K562 (cell line): ENCODE results near the gene ZNF692. TPM values are rescaled to one million over a fixed set of nuclear protein-coding genes. Genes with fewer than 3 reads are reported as not detected.

Source experiments
- ASH1L ChIP-seq: fragments of 450-650 bp; IDR thresholded peaks from 2 replicates; pipeline ENCODE4 v1.6.1; 2018; ENCODE audit warnings: borderline replicate concordance, mild to moderate bottlenecking, low read depth; ENCODE audit not compliant: partially characterized antibody
- BCL6 ChIP-seq: fragments of 250-450 bp; sonication (Bioruptor Pico); IDR thresholded peaks from 2 replicates; pipeline ENCODE4 v1.4.0; 2020
- CTBP1 ChIP-seq: fragments of 450-650 bp; IDR thresholded peaks from 2 replicates; pipeline ENCODE4 v1.6.1; 2016; ENCODE audit warnings: borderline replicate concordance
- DDX20 ChIP-seq: fragments of 450-650 bp; IDR thresholded peaks from 2 replicates; pipeline ENCODE4 v1.6.1; 2016; ENCODE audit warnings: missing genetic modification characterization, low read depth, mild to moderate bottlenecking, missing compliant biosample characterization, moderate library complexity
- DPF2 ChIP-seq: fragments of 450-650 bp; IDR thresholded peaks from 2 replicates; pipeline ENCODE4 v1.6.1; 2016
- RBM17 ChIP-seq: fragments of 200-400 bp; formaldehyde crosslinking; IDR thresholded peaks from 2 replicates; pipeline ENCODE4 v1.6.1; 2017; ENCODE audit warnings: low read depth, mild to moderate bottlenecking, low read length, borderline replicate concordance
- SMAD4 ChIP-seq: fragments of 250-450 bp; sonication (Bioruptor Pico); conservative IDR thresholded peaks from 2 replicates; pipeline ENCODE4 v1.8.0; 2021; ENCODE audit warnings: inconsistent platforms, mild to moderate bottlenecking, moderate library complexity
- TAF15 ChIP-seq: fragments of 200-400 bp; formaldehyde crosslinking; IDR thresholded peaks from 2 replicates; pipeline ENCODE4 v1.6.1; 2017; ENCODE audit warnings: mild to moderate bottlenecking, low read depth, low read length, moderate library complexity
- ZNF146 ChIP-seq: IDR thresholded peaks from one replicate; pipeline ENCODE4 v1.6.1; 2018; ENCODE audit warnings: missing compliant biosample characterization; ENCODE audit not compliant: unreplicated experiment
- ZNF695 ChIP-seq: fragments of 450-650 bp; formaldehyde crosslinking; IDR thresholded peaks from 2 replicates; pipeline ENCODE4 v1.4.0; 2020; ENCODE audit warnings: mild to moderate bottlenecking, moderate library complexity
- ZNF780A ChIP-seq: fragments of 250-450 bp; sonication (Bioruptor Pico); IDR thresholded peaks from 2 replicates; pipeline ENCODE4 v1.5.0; 2021; ENCODE audit warnings: mild to moderate bottlenecking
- polyA plus RNA-seq, 8 experiments: library from polyadenylated mRNA; depleted of rRNA in 4 of 8; stranded (reverse) in 5 of 8; unstranded in 3 of 8; fragments of >200 nt; fragmentation: Nextera tagmentation in 2 of 8; fragmentation: Illumina TruSeq in 1 of 8; extraction: Ambion mirVana in 2 of 8; extraction: Trizol in 1 of 8; gene quantifications; 2 replicates each; pipeline versions ENCODE4 v1.2.1 to v1.2.3, GENCODE V29; 2011 to 2014; ENCODE audit warnings: inconsistent platforms in 1 of 8, missing spikeins in 1 of 8
- total RNA-seq, 7 experiments: library from RNA; depleted of rRNA in 6 of 7; stranded (reverse); fragments of >200 nt in 6 of 7; fragmentation: Illumina TruSeq in 2 of 7; extraction: Trizol in 2 of 7; gene quantifications; 2 replicates each; pipeline versions ENCODE4 v1.2.1 to v1.2.3, GENCODE V29; 2011 to 2021; ENCODE audit warnings: low replicate concordance in 1 of 7
- TF ChIP-seq, protein P1 (sequence below): sonication (generic); formaldehyde crosslinking; IDR thresholded peaks from 2 replicates; pipeline ENCODE4 v1.8.0; 2022; ENCODE audit warnings: mild to moderate bottlenecking, missing genetic modification reagents
- TF ChIP-seq, protein P2 (sequence below): fragments of 450-650 bp; formaldehyde crosslinking; IDR thresholded peaks from 2 replicates; pipeline ENCODE4 v1.4.0; 2020; ENCODE audit warnings: mild to moderate bottlenecking, moderate library complexity
- TF ChIP-seq, protein P3 (sequence below): IDR thresholded peaks from 3 replicates; pipeline ENCODE4 v1.6.1; 2011; ENCODE audit warnings: borderline replicate concordance, mild to moderate bottlenecking, moderate library complexity; ENCODE audit not compliant: insufficient read length; ENCODE audit errors: extremely low read depth
- TF ChIP-seq, protein P4 (sequence below): sonication (generic); formaldehyde crosslinking; IDR thresholded peaks from 2 replicates; pipeline ENCODE4 v1.8.0; 2022; ENCODE audit warnings: mild to moderate bottlenecking, missing genetic modification reagents
- TF ChIP-seq, protein P5 (sequence below), 3 experiments: IDR thresholded peaks in 2 of 3; conservative IDR thresholded peaks in 1 of 3; 2 replicates each; pipeline ENCODE4 v1.5.1; 2011 to 2012; ENCODE audit warnings: low read length in 3 of 3, mild to moderate bottlenecking in 3 of 3, control low read depth in 2 of 3, improper control_type of control experiment in 1 of 3, inconsistent platforms in 1 of 3, low read depth in 1 of 3, mixed read lengths in 1 of 3, moderate library complexity in 1 of 3; ENCODE audit not compliant: insufficient read depth in 2 of 3

Gene ZNF692
- total and polyA plus RNA-seq, 9 of the 15 experiments (the other 6 are each of a cell fraction or from before 2014, with no cell fraction given), result 8.4 to 143 (median 55.9) TPM

DNA sequence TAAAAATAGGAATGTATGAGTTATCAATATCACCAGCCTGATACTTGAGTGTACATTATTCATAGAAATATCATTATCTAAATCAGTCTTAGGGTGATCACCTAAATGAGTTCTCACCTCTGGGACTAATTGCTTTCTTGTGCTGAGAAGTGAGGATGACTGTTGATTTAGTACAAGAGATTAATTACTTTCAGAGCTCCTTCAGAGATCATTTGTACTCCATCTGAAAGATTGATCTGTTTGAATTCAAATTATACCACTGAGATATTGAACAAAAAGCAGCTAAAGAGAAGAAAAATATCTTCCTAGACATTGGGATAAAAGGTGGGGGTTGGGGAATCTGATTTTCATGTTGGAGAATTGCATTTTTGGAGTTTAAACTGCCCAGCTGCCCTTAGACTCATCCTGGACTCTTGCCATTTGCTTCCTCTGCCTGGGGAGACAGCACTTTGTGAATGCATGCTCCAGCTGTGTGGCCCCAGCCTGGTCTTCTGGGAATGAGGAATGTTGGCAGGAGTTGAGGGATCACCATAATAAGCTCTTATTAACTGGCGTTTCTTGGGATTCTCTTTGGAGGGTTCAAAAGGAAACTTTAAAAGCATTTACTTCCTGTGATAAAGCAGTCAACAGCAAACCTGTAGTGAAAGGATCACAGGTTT, 27.5 kb upstream of the ZNF692 start (continued):
- peak; percentile 41; the same call in 1 of the 2 replicates for TF ChIP-seq SMAD4 (CRISPR knock-in tag)
- TF ChIP-seq CTBP1, result no peak
- TF ChIP-seq BCL6 (CRISPR knock-in tag), result no peak
- TF ChIP-seq DPF2, result peak; percentile 19; the same call in 1 of the 2 replicates
- TF ChIP-seq TAF15, result no peak
- TF ChIP-seq DDX20, result no peak
- no peak for TF ChIP-seq RBM17
- TF ChIP-seq, protein P1, sequence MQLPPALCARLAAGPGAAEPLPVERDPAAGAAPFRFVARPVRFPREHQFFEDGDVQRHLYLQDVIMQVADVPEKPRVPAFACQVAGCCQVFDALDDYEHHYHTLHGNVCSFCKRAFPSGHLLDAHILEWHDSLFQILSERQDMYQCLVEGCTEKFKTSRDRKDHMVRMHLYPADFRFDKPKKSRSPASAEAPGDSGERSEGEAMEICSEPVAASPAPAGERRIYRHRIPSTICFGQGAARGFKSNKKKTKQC (CRISPR knock-in tag), result no peak
- no peak for TF ChIP-seq ZNF146 (CRISPR knock-in tag)
- no peak for TF ChIP-seq ZNF780A
- no peak for TF ChIP-seq ZNF695 (CRISPR knock-in tag)
- TF ChIP-seq, protein P2, sequence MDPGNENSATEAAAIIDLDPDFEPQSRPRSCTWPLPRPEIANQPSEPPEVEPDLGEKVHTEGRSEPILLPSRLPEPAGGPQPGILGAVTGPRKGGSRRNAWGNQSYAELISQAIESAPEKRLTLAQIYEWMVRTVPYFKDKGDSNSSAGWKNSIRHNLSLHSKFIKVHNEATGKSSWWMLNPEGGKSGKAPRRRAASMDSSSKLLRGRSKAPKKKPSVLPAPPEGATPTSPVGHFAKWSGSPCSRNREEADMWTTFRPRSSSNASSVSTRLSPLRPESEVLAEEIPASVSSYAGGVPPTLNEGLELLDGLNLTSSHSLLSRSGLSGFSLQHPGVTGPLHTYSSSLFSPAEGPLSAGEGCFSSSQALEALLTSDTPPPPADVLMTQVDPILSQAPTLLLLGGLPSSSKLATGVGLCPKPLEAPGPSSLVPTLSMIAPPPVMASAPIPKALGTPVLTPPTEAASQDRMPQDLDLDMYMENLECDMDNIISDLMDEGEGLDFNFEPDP (CRISPR knock-in tag), result no peak
- TF ChIP-seq, protein P3, sequence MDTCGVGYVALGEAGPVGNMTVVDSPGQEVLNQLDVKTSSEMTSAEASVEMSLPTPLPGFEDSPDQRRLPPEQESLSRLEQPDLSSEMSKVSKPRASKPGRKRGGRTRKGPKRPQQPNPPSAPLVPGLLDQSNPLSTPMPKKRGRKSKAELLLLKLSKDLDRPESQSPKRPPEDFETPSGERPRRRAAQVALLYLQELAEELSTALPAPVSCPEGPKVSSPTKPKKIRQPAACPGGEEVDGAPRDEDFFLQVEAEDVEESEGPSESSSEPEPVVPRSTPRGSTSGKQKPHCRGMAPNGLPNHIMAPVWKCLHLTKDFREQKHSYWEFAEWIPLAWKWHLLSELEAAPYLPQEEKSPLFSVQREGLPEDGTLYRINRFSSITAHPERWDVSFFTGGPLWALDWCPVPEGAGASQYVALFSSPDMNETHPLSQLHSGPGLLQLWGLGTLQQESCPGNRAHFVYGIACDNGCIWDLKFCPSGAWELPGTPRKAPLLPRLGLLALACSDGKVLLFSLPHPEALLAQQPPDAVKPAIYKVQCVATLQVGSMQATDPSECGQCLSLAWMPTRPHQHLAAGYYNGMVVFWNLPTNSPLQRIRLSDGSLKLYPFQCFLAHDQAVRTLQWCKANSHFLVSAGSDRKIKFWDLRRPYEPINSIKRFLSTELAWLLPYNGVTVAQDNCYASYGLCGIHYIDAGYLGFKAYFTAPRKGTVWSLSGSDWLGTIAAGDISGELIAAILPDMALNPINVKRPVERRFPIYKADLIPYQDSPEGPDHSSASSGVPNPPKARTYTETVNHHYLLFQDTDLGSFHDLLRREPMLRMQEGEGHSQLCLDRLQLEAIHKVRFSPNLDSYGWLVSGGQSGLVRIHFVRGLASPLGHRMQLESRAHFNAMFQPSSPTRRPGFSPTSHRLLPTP, result no peak
- TF ChIP-seq, protein P4, sequence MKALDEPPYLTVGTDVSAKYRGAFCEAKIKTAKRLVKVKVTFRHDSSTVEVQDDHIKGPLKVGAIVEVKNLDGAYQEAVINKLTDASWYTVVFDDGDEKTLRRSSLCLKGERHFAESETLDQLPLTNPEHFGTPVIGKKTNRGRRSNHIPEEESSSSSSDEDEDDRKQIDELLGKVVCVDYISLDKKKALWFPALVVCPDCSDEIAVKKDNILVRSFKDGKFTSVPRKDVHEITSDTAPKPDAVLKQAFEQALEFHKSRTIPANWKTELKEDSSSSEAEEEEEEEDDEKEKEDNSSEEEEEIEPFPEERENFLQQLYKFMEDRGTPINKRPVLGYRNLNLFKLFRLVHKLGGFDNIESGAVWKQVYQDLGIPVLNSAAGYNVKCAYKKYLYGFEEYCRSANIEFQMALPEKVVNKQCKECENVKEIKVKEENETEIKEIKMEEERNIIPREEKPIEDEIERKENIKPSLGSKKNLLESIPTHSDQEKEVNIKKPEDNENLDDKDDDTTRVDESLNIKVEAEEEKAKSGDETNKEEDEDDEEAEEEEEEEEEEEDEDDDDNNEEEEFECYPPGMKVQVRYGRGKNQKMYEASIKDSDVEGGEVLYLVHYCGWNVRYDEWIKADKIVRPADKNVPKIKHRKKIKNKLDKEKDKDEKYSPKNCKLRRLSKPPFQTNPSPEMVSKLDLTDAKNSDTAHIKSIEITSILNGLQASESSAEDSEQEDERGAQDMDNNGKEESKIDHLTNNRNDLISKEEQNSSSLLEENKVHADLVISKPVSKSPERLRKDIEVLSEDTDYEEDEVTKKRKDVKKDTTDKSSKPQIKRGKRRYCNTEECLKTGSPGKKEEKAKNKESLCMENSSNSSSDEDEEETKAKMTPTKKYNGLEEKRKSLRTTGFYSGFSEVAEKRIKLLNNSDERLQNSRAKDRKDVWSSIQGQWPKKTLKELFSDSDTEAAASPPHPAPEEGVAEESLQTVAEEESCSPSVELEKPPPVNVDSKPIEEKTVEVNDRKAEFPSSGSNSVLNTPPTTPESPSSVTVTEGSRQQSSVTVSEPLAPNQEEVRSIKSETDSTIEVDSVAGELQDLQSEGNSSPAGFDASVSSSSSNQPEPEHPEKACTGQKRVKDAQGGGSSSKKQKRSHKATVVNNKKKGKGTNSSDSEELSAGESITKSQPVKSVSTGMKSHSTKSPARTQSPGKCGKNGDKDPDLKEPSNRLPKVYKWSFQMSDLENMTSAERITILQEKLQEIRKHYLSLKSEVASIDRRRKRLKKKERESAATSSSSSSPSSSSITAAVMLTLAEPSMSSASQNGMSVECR, result no peak
- TF ChIP-seq, protein P5, sequence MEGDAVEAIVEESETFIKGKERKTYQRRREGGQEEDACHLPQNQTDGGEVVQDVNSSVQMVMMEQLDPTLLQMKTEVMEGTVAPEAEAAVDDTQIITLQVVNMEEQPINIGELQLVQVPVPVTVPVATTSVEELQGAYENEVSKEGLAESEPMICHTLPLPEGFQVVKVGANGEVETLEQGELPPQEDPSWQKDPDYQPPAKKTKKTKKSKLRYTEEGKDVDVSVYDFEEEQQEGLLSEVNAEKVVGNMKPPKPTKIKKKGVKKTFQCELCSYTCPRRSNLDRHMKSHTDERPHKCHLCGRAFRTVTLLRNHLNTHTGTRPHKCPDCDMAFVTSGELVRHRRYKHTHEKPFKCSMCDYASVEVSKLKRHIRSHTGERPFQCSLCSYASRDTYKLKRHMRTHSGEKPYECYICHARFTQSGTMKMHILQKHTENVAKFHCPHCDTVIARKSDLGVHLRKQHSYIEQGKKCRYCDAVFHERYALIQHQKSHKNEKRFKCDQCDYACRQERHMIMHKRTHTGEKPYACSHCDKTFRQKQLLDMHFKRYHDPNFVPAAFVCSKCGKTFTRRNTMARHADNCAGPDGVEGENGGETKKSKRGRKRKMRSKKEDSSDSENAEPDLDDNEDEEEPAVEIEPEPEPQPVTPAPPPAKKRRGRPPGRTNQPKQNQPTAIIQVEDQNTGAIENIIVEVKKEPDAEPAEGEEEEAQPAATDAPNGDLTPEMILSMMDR (IDR thresholded peaks at IDR 0.05 in 2 of 3, conservative IDR thresholded peaks at IDR 0.05 in 1 of 3; ENCODE audit: insufficient read depth in 2 of 3, low read depth in 1 of 3, low read length in 3 of 3), result no peak
- TF ChIP-seq ASH1L, result no peak
